ENCODE results near the gene GID4.
A peak's percentile ranks its signal among the peaks of the same experiment; 100 is the strongest.
"Not testable (repeated sequence)": the region's sequence is repeated elsewhere in the genome, so short reads cannot be mapped to it uniquely, and the experiment has no call there.

The GID4 gene

GRCh38 chr17:18038861-18039534 is at the start of gene GID4, which contains the start of gene ATPAF2:
GID4 (plus strand) TSS chr17:18039408; CDS start chr17:18039465, 57 bp downstream.
ATPAF2 (minus strand) TSS chr17:18039168; CDS start chr17:18039013, 155 bp downstream.
- peak; percentile 80 for DNase-seq

DNA sequence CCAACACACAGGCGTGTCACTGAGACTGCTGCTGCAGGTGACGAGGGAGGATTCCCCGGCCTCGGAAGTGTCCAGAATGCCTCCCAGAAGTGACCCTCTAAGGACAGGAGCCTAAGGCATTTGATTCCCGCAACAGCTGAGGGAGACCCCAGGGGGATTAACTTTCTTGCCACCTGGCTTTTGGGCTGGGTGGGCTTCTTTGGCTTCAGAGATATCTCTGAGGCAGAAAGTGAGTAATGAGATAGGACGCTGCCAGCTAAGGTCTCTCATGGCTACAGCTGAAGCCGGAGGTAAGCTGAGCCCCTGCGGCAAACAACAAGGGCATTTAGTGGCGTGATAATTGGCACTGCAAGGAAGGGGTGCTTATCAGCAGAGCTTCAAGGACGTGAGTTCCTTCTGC is 49.6 kb upstream of the GID4 start:
- no peak for DNase-seq

- DNase-seq, result no peak
Measured at GRCh38 chr17:17990282-17990681, 48.9 kb upstream of the GID4 start.

GRCh38 chr17:17993366-17993765 is 45.8 kb upstream of the GID4 start:
- DNase-seq, result no peak

DNA sequence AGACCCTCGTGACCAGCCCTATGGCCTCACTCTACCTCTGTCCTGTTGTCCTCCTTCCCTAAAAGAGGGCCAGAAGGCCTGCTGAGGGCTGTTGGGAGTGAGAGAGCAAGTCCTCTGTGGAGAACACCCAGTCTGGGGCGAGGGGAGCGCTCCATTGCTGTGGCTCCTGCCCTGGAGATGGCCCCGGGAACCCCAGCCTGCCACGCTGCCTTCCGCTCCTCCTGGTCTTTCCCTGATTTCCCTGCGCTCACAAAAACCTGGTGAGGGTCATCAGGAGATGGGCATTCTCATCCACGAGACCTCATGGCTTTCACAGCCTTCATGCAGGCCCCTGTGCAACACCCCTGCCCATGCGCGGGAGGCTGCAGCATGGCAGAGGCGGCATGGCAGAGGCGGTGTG is 45.4 kb upstream of the GID4 start:
- no peak for DNase-seq

DNA sequence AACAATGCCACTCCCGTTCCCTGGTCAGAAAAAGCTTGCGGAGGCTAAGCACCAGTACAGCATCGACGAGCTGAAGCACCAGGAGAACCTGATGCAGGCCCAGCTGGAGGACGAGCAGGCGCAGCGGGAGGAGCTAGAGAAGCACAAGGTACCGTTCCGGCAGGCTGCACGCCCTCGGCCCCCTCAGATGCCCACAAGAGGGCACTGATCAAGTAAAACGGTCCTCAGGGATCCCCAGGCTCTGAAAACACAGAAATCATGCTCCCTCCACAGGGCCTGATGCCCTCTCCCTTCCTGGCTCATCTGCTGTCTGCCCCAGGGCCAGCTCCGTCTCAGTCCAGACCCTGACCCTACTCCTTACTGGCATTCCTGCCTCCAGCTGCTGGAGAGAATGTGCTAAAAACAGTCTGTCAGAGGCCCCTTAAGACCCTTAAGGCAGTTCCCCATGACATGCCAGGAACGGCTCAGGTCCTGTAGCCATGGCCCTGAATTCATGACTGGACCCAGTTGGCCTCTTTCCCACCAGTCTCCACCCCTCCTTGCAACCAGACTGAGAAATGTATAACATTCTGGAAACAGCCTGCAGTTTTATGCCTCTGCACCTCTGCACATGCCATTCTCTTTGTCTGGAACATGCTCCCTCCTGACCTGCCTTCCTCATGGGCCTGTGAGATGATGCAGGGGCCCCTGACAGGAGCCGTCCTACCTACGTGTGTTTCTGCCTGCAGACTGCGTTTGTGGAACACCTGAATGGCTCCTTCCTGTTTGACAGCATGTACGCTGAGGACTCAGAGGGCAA is 44.7 kb upstream of the GID4 start:
- DNase-seq, result no peak

- DNase-seq, result not testable (repeated sequence)
Measured at GRCh38 chr17:17995887-17996286, 43.3 kb upstream of the GID4 start.

GRCh38 chr17:17998934-17999333 is 40.3 kb upstream of the GID4 start:
- DNase-seq, result no peak

- no peak for DNase-seq
Measured at GRCh38 chr17:17999364-18000029, 39.7 kb upstream of the GID4 start.

GRCh38 chr17:18000030-18000408 is 39.2 kb upstream of the GID4 start:
- no peak for DNase-seq

- no peak for DNase-seq
Measured at GRCh38 chr17:18002171-18002570, 37.0 kb upstream of the GID4 start.

- DNase-seq, result no peak
Measured at GRCh38 chr17:18004345-18004744, 34.9 kb upstream of the GID4 start.

- DNase-seq, result no peak
Measured at GRCh38 chr17:18004884-18005305, 34.3 kb upstream of the GID4 start.

DNA sequence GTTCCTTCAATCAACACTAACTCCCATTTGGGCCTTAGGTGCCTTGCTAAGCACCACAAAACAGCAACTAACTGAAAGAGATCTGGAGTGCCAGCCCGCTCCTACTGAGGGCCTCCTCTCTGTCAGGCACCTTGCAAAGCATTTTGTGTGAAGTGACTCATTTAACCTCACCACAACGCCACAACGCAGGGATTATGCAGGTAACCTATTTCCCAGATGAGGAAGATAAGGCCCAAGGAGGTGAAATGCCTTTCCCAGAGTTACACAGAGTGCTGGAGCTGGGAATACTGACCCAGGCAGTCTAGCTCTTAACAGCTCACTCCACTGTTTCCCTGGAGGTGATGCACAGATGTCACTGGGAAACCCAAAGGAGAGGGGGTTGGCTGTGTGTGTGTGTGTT is 33.7 kb upstream of the GID4 start:
- no peak for DNase-seq

GRCh38 chr17:18006495-18007239 is 32.5 kb upstream of the GID4 start:
- no peak for DNase-seq

GRCh38 chr17:18008496-18009268 is 30.5 kb upstream of the GID4 start:
- no peak for DNase-seq

DNA sequence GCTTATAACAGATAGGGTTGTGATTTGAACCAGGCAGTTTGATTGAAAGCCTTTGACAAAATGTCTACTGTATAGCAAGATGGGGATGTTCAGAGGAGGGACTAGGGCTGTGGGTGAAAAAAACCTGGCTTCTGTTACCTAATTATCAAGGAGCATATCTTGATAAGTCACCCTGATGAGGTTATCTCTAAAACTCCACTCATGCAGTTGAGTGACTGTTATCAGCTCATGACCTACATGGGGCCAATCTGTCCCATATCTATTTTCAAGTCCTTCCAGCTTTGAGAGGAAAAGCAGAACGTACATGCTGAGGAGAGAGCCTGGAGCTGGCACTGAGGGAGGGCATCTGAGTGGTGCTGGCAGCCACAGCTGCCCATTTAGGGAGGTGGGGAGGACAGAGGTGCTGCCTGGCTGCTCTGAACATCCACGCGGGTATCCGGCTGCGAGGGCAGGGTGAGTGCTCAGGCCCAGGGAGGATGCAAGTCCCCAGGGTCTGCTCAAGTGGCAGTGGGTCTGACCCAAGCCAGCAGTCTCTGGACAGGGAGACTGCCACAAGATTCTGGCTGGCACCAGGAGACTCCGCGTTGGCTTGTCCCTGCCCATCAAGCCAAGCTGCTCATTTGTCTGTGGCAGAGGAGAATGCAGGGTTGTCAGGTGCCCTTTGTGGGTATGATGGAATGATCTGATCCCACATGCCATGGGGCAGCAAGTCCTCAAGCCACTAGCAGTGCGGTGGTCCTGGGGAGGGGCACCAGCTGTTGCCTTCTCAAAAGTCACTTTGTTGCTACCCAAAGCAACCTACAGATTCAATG is 29.4 kb upstream of the GID4 start:
- no peak for DNase-seq

GRCh38 chr17:18011286-18011685 is 27.9 kb upstream of the GID4 start:
- DNase-seq, result no peak

GRCh38 chr17:18014006-18014405 is 25.2 kb upstream of the GID4 start:
- no peak for DNase-seq

DNA sequence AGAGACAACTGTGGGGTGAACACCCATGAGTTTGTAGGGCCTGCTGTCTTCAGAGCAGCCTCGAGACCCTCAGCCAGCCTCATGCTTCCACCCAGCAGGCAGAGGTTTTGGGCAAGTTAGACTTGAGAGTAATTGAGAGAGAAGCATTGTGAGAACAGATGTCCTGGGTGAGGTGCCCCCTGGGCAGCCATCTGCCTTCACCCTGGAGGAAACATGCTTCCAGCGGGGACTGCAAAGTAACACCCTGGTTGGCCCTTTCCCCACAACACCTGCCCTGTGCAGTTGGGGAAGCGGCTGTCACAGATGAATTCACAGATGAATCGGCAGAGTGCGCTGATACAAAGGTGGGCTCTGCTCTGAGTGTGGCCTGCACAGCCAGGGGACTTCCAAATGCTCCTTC is 23.6 kb upstream of the GID4 start:
- no peak for DNase-seq

GRCh38 chr17:18016426-18016825 is 22.8 kb upstream of the GID4 start:
- no peak for DNase-seq
